Measurements from ENCODE around the gene ACOT11.
"Not testable (repeated sequence)": the region's sequence is repeated elsewhere in the genome, so short reads cannot be mapped to it uniquely, and the experiment has no call there.

ACOT11 gene

GRCh38 chr1:54611621-54612020 is 63.6 kb downstream of the ACOT11 start:
- DNase-seq = no peak

GRCh38 chr1:54614024-54614423 is 66.0 kb downstream of the ACOT11 start:
- DNase-seq = no peak

- DNase-seq = no peak
These were observed 66.5 kb downstream of the ACOT11 start for GRCh38 chr1:54614563-54614962.

GRCh38 chr1:54615531-54616279 is 67.7 kb downstream of the ACOT11 start:
- DNase-seq = no peak

GRCh38 chr1:54619749-54620148 is 71.7 kb downstream of the ACOT11 start:
- no peak for DNase-seq

GRCh38 chr1:54623216-54624007 is 75.4 kb downstream of the ACOT11 start, which contains the start of gene FAM151A:
TSS of gene FAM151A (minus strand) at chr1:54623525. CDS start at chr1:54623395, 130 bp downstream.
- DNase-seq = no peak

GRCh38 chr1:54624466-54625464 is 76.7 kb downstream of the ACOT11 start:
- no peak for DNase-seq

- DNase-seq = no peak
These were observed 79.2 kb downstream of the ACOT11 start for GRCh38 chr1:54627196-54627595.

GRCh38 chr1:54635804-54636203 is 87.8 kb downstream of the ACOT11 start:
- DNase-seq = not testable (repeated sequence)

- DNase-seq = not testable (repeated sequence)
These were observed 88.7 kb downstream of the ACOT11 start for GRCh38 chr1:54636461-54637446.

- DNase-seq = no peak
These were observed 92.3 kb downstream of the ACOT11 start for GRCh38 chr1:54640361-54640760.

- no peak for DNase-seq
These were observed 93.1 kb downstream of the ACOT11 start, which contains the start of gene MROH7 for GRCh38 chr1:54640863-54641836. TSS of gene MROH7 (plus strand) at chr1:54641786. CDS start at chr1:54652927, 11,141 bp downstream.

- no peak for DNase-seq
These were observed 95.7 kb downstream of the ACOT11 start for GRCh38 chr1:54643736-54644135.

- no peak for DNase-seq
These were observed 98.0 kb downstream of the ACOT11 start for GRCh38 chr1:54645806-54646676.

GRCh38 chr1:54649130-54649898 is 101.3 kb downstream of the ACOT11 start:
- no peak for DNase-seq

- DNase-seq = no peak
These were observed 101.9 kb downstream of the ACOT11 start for GRCh38 chr1:54649921-54650320.

GRCh38 chr1:54650417-54650816 is 102.4 kb downstream of the ACOT11 start:
- DNase-seq = no peak

- DNase-seq = no peak
These were observed 103.6 kb downstream of the ACOT11 start for GRCh38 chr1:54651608-54652007.

Data from stimulated activated CD4-positive, alpha-beta T cell treated with anti-CD3 and anti-CD28 coated beads, Interleukin-4, amount 100 ng/mL, for 1 hour (primary cell).